Mucosa of descending colon (tissue), 3 donors: ENCODE results near the gene BMP5. TPM values are rescaled to one million over a fixed set of nuclear protein-coding genes. Genes with fewer than 3 reads are reported as not detected.

ENCODE experiments used
- ATAC-seq: fragments of 200-7000 bp; cut with Tn5 transposase; one replicate; pipeline ENCODE4 v1.9.1; 2020; ENCODE audit warnings: mild to moderate bottlenecking, moderate library complexity
- DNase-seq, 3 donors: peaks; one replicate each; pipeline ENCODE4 v3.0.0-alpha.2; 2020
- H3K36me3 ChIP-seq: fragments of 200-600 bp; one replicate; pipeline ENCODE4 v1.8.0; 2021; ENCODE audit warnings: low read depth, mild to moderate bottlenecking
- H3K4me1 ChIP-seq: fragments of 200-600 bp; one replicate; pipeline ENCODE4 v1.8.0; 2021; ENCODE audit warnings: low read depth, mild to moderate bottlenecking
- H3K4me3 ChIP-seq: fragments of 200-600 bp; one replicate; pipeline ENCODE4 v1.8.0; 2021; ENCODE audit warnings: mild to moderate bottlenecking
- H3K9me3 ChIP-seq: fragments of 200-600 bp; one replicate; pipeline ENCODE4 v1.8.0; 2021; ENCODE audit warnings: mild to moderate bottlenecking
- intact Hi-C, 2 donors: fragments of 100-400 bp; cut with DNase I in 1 of 2; cut with micrococcal nuclease in 1 of 2; formaldehyde crosslinking; loops; one replicate each; pipeline versions ENCODE4 v1.11.0 to v1.11.1; 2022; cut with DNase I, micrococcal nuclease
- total RNA-seq, 3 donors: library from RNA; stranded (reverse); fragmentation: NEBNext Ultra II Directional in 2 of 3; extraction: Animal tissue kit (Norgen Biotek cat#: 25700) in 2 of 3; gene quantifications; one replicate each; pipeline versions ENCODE4 v1.2.1 to v1.2.4, GENCODE V29; 2021 to 2023
- TF ChIP-seq, protein P1 (sequence below): fragments of 200-600 bp; IDR thresholded peaks from one replicate; pipeline ENCODE4 v1.8.0; 2022; ENCODE audit warnings: antibody characterized with exemption, mild to moderate bottlenecking
- donor health status: DM: no; HTN: no; CAD: no; lungs with moderate emphysema.
- donor health status: DM: no; HTN: no; CAD: no.
- donor health status: DM: no; HTN: yes; CAD: no.

The BMP5 gene
- total RNA-seq, 3 donors from 2014 or later, result 1.6 to 3.4 (median 3.3) TPM

DNA sequence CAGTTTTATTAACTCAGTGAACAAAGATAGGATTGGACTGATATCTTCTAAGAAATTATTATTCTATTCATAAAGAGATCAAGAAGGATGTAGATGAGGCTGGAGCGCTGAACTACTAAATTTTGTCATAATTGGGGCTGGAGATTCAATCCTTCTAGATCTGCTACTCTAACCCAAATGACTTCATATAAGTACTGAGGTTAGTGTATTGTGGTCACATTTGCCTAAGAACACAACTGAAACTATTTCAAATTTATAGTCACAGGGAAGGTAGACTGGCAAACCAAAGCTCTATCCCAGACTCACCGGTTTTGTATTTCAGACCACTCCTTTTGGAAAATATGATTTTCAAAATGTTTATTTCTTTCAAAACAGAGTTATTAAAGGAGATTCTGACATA is 96.7 kb downstream of the BMP5 start:
- intact Hi-C loops, result no loop called here
- ATAC-seq, result no peak
- H3K36me3 ChIP-seq, result no peaks in the 10 kb centered on the region
- DNase-seq, result no peak
- TF ChIP-seq, protein P1, sequence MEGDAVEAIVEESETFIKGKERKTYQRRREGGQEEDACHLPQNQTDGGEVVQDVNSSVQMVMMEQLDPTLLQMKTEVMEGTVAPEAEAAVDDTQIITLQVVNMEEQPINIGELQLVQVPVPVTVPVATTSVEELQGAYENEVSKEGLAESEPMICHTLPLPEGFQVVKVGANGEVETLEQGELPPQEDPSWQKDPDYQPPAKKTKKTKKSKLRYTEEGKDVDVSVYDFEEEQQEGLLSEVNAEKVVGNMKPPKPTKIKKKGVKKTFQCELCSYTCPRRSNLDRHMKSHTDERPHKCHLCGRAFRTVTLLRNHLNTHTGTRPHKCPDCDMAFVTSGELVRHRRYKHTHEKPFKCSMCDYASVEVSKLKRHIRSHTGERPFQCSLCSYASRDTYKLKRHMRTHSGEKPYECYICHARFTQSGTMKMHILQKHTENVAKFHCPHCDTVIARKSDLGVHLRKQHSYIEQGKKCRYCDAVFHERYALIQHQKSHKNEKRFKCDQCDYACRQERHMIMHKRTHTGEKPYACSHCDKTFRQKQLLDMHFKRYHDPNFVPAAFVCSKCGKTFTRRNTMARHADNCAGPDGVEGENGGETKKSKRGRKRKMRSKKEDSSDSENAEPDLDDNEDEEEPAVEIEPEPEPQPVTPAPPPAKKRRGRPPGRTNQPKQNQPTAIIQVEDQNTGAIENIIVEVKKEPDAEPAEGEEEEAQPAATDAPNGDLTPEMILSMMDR, result no peak
- H3K4me1 ChIP-seq, result no peaks in the 10 kb centered on the region
- no peaks in the 10 kb centered on the region for H3K9me3 ChIP-seq
- H3K4me3 ChIP-seq, result no peak overlapping the region

DNA sequence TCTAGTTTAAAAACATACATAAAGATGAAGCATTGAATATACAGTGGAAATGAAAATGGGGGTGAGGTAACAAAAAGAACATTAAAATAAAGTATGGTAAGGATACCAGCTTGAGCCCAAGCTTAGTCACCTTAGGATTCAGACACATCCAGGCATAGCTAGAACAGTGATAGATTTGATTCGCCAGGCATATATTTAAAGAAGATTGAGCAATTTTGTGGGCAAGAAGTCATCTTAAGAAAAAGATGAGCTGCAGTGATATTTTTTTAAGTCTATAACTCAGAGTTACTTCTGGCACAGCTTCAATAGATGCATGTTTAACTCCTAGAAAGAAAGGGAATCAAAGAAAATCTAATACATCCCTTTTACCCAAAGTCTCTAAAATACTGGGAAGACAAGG is 97.9 kb downstream of the BMP5 start:
- no peak for ATAC-seq
- DNase-seq, result no peak

DNA sequence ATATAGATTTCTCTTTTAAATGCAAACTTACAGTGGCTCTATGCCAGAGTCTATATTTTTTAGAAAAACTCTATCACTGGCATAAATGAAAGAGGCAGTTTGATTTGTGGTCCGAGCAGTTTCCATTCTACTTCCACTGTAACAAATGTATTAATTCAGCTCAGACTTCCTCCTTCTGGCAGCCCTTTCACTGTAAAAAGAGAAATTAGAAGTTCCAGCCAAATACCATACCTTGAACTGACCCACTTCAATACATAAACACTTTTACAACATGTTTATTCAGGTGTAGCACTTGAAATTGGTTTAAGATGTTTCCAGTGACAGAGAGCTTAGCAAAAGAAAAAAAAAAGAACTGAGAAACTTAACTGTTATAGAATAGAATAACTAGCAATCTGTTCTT is 99.3 kb downstream of the BMP5 start:
- H3K36me3 ChIP-seq, result no peaks in the 10 kb centered on the region
- H3K4me3 ChIP-seq, result no peak overlapping the region
- ATAC-seq (no peak), DNase-seq (no peak)
- no peaks in the 10 kb centered on the region for H3K4me1 ChIP-seq
- TF ChIP-seq, protein P1, result no peak
- intact Hi-C loops, result no loop called here
- H3K9me3 ChIP-seq, result no peaks in the 10 kb centered on the region

More for the DNA sequence above, 97.9 kb downstream of the BMP5 start:
- TF ChIP-seq, protein P1, result no peak
- intact Hi-C loops, result no loop called here
- no peaks in the 10 kb centered on the region for H3K9me3 ChIP-seq
- H3K4me3 ChIP-seq, result no peak overlapping the region
- no peaks in the 10 kb centered on the region for H3K36me3 ChIP-seq
- no peaks in the 10 kb centered on the region for H3K4me1 ChIP-seq

DNA sequence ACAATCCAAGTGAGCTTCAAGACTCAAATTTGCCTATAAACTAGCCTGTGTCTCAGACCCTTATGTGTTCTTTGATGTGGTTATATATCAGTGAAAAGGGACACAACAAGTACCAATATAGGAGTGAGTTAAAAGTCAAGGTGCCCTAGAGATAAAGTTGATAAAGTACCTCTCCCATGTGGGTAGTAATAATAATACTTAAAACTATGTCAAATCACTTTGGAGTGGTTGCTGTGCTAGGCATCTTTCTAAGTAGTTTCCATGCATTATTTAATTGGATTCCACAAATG is 100.4 kb downstream of the BMP5 start:
- Histone ChIP-seq H3K36me3 (no peaks in the 10 kb centered on the region), H3K4me1 (no peaks in the 10 kb centered on the region), H3K4me3 (no peak overlapping the region), H3K9me3 (no peaks in the 10 kb centered on the region)
- ATAC-seq (no peak), DNase-seq (no peak)
- TF ChIP-seq, protein P1, result no peak
- intact Hi-C loops, result no loop called here

DNA sequence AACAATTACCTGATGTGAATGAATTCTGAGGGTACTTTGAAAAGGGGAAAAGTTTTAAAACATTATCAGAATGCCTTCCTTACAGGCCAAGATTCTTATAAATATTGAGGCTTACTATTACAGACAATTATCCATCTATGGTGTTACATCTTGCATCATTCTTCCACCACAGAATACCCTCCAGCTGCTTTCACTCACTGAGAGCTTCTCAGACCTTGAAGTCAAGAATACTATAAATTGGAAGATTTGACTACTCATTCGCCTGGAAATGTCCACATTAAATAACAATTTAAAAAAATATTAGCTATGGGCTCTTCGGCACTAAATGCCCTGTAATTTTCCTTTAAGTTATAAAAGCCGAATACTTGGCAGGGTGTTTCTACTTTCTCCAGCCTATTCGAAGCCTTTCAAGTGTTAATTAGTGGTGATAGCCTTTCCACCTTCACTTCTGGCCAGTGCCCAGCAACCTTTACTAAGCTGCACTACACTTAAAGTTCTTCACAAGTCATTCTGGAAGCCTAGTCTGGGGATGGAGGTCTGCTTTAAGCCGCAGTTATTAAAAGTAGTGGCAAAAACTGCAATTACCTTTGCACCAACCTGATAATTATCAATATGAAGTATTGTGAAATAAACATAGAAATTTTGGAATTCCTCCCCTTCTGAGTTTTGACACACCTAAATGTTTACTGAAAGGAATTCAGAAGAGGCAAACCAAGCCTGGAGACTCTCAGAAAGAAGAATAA is 100.9 kb downstream of the BMP5 start:
- TF ChIP-seq, protein P1, result no peak
- ATAC-seq, result no peak
- Histone ChIP-seq H3K9me3 (no peaks in the 10 kb centered on the region), H3K4me3 (no peak overlapping the region), H3K4me1 (no peaks in the 10 kb centered on the region), H3K36me3 (no peaks in the 10 kb centered on the region)
- no peak for DNase-seq
- intact Hi-C loops, result no loop called here
